Endodermal cell (in vitro differentiated cells): ENCODE data around the gene ZFR2. TPM values are rescaled to one million over a fixed set of nuclear protein-coding genes. Genes with fewer than 3 reads are reported as not detected.

ENCODE experiments used
- DNase-seq: peaks from one replicate; pipeline ENCODE4 v3.0.0-alpha.2; 2017
- H3K27ac ChIP-seq: 2 replicates; pipeline ENCODE4 v1.5.1; 2013; ENCODE audit warnings: mild to moderate bottlenecking, low read depth, low read length, moderate library complexity
- H3K27me3 ChIP-seq: 2 replicates; pipeline ENCODE4 v1.6.1; 2013; ENCODE audit warnings: mild to moderate bottlenecking, low read length, moderate library complexity; ENCODE audit not compliant: insufficient read depth, control insufficient read depth, poor library complexity, severe bottlenecking
- H3K36me3 ChIP-seq: 2 replicates; pipeline ENCODE4 v1.7.0; 2013; ENCODE audit warnings: mild to moderate bottlenecking, low read length, moderate library complexity; ENCODE audit not compliant: control insufficient read depth, insufficient read depth
- H3K4me1 ChIP-seq: one replicate; pipeline ENCODE4 v1.7.0; 2013; ENCODE audit warnings: low read length; ENCODE audit not compliant: control insufficient read depth, insufficient read depth
- H3K4me3 ChIP-seq: 2 replicates; pipeline ENCODE4 v1.5.1; 2013; ENCODE audit warnings: mild to moderate bottlenecking, low read length, moderate library complexity
- H3K9ac ChIP-seq: 2 replicates; pipeline ENCODE4 v1.6.1; 2013; ENCODE audit warnings: mild to moderate bottlenecking, low read length, moderate library complexity; ENCODE audit not compliant: poor library complexity, severe bottlenecking; ENCODE audit errors: extremely low read depth
- H3K9me3 ChIP-seq: 2 replicates; pipeline ENCODE4 v1.6.1; 2013; ENCODE audit warnings: mild to moderate bottlenecking, low read length, moderate library complexity; ENCODE audit not compliant: control insufficient read depth
- H3K27ac Mint-ChIP-seq: 2 replicates; pipeline ENCODE4 v1.8.0; 2020; ENCODE audit warnings: mixed read lengths
- H3K27me3 Mint-ChIP-seq: 2 replicates; pipeline ENCODE4 v1.8.0; 2021; ENCODE audit warnings: mild to moderate bottlenecking, mixed read lengths; ENCODE audit not compliant: insufficient read depth
- H3K36me3 Mint-ChIP-seq: 2 replicates; pipeline ENCODE4 v1.8.0; 2020; ENCODE audit warnings: low read depth, mixed read lengths
- H3K4me1 Mint-ChIP-seq: 2 replicates; pipeline ENCODE4 v1.8.0; 2020; ENCODE audit warnings: mixed read lengths
- H3K4me3 Mint-ChIP-seq: 2 replicates; pipeline ENCODE4 v1.8.0; 2020; ENCODE audit warnings: mild to moderate bottlenecking, moderate library complexity, mixed read lengths
- H3K9me3 Mint-ChIP-seq: 2 replicates; pipeline ENCODE4 v1.8.0; 2020; ENCODE audit warnings: mild to moderate bottlenecking, mixed read lengths
- WGBS, 2 experiments: methylation state at CpG; one replicate each; pipeline versions ENCODE4 v1.1.5 to v1.1.7; 2013; ENCODE audit warnings: missing lambda C conversion rate in 2 of 2, mixed read lengths in 1 of 2; ENCODE audit not compliant: insufficient coverage in 1 of 2, insufficient read length in 1 of 2; 5-methylcytosine and 5-hydroxymethylcytosine counted together
- total RNA-seq, 2 donors: library from RNA; stranded (reverse); fragmentation: NEBNext Ultra II Directional in 1 of 2; extraction: Animal tissue kit (Norgen Biotek cat#: 25700) in 1 of 2; gene quantifications; 2 replicates in 1 of 2; 3 replicates in 1 of 2; pipeline ENCODE4 v1.2.1, GENCODE V29; 2021
- TF ChIP-seq, protein P1 (sequence below): fragments of 200-600 bp; sonication (generic); conservative IDR thresholded peaks from 2 replicates; pipeline ENCODE4 v1.5.0; 2021; ENCODE audit warnings: antibody characterized with exemption, mild to moderate bottlenecking

The ZFR2 gene
- total RNA-seq, 2 donors from 2014 or later = 16.4 to 24.6 TPM

DNA sequence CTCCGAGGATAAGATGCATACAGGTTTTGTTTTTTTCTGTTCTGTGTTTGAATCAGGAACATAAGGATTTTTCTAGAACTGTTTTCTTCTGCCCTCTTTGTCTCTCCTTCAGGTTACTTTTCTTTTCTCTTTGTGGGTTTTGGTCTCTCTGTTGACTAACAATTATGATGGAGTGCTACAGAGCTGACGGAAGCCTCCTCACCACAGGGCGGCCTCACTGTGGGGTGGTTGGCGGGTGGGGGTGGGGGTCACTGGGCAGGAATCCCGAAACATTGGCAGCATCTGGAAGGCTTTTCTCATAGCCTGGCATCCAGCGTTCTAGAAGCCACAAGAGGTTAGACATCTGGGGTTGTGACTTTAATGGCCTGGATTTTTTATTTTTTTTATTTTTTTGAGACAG, 70.7 kb downstream of the ZFR2 start:
- no peak overlapping the region for H3K27ac ChIP-seq
- Mint-ChIP-seq H3K4me3 (no peak overlapping the region), H3K27ac (no peak overlapping the region), H3K27me3 (peaks cover 46% of the 10 kb centered on the region), H3K9me3 (peaks cover 7% of the 10 kb centered on the region), H3K4me1 (no peaks in the 10 kb centered on the region), H3K36me3 (no peaks in the 10 kb centered on the region)
- H3K27me3 ChIP-seq = peaks cover 33% of the 10 kb centered on the region
- no peak overlapping the region for H3K4me3 ChIP-seq
- WGBS, 2 experiments = 86 to 88% methylated on average over 4 to 6 of the region's 6 CpGs
- no peak for DNase-seq
- no peaks in the 10 kb centered on the region for H3K9me3 ChIP-seq
- TF ChIP-seq, protein P1, sequence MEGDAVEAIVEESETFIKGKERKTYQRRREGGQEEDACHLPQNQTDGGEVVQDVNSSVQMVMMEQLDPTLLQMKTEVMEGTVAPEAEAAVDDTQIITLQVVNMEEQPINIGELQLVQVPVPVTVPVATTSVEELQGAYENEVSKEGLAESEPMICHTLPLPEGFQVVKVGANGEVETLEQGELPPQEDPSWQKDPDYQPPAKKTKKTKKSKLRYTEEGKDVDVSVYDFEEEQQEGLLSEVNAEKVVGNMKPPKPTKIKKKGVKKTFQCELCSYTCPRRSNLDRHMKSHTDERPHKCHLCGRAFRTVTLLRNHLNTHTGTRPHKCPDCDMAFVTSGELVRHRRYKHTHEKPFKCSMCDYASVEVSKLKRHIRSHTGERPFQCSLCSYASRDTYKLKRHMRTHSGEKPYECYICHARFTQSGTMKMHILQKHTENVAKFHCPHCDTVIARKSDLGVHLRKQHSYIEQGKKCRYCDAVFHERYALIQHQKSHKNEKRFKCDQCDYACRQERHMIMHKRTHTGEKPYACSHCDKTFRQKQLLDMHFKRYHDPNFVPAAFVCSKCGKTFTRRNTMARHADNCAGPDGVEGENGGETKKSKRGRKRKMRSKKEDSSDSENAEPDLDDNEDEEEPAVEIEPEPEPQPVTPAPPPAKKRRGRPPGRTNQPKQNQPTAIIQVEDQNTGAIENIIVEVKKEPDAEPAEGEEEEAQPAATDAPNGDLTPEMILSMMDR = no peak
- H3K36me3 ChIP-seq = no peaks in the 10 kb centered on the region
- H3K9ac ChIP-seq = no peak overlapping the region
- no peaks in the 10 kb centered on the region for H3K4me1 ChIP-seq

DNA sequence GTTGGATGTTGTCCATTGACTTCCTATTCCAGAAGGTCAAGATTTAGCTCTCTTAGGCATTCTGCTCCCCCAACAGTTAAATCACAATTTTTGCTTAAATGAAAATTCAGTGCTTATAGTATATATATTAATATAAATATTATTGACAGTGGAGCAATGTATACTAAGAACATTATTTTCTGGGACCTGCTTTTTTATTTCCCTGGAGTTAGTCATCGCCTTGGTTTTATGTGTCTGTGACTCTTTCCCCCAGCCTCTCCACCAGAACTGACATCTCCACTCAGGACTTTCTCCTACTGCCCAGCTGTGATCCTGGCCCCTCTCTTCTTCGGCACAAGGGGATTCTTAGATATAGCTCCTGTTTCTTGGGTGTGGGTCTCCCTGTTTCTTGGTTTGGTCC, 72.5 kb downstream of the ZFR2 start:
- H3K36me3 Mint-ChIP-seq = no peaks in the 10 kb centered on the region
- peaks cover 7% of the 10 kb centered on the region for H3K9me3 Mint-ChIP-seq
- Histone ChIP-seq H3K27me3 (peaks cover 20% of the 10 kb centered on the region), H3K4me3 (no peak overlapping the region), H3K9me3 (no peaks in the 10 kb centered on the region), H3K9ac (no peak overlapping the region), H3K27ac (no peak overlapping the region), H3K4me1 (no peaks in the 10 kb centered on the region), H3K36me3 (no peaks in the 10 kb centered on the region)
- no peaks in the 10 kb centered on the region for H3K4me1 Mint-ChIP-seq
- no peak overlapping the region for H3K4me3 Mint-ChIP-seq
- H3K27ac Mint-ChIP-seq = no peak overlapping the region
- TF ChIP-seq, protein P1 = no peak
- no peak for DNase-seq
- 83 to 95% methylated on average over 1 to 2 of the region's 2 CpGs for WGBS, 2 experiments
- H3K27me3 Mint-ChIP-seq = peaks cover 31% of the 10 kb centered on the region

DNA sequence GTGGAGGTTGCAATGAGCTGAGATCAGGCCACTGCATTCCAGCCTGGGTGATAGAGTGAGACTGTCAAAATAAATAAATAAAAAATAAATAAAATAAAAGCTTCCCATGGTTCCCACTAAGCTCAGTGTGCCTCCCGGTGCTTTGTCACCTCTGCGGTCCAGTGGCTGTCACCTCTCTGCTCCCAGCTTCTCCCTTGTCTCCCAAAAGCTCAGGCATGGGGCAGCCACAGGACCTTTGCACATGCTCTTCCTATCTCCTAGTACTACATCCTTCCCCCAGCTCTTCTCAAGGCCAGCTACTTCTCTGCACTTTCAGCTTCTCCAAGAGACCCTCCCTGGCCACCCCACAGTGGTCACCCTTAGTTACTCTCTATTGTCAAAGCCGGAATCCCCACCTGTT, 75.0 kb downstream of the ZFR2 start:
- Mint-ChIP-seq H3K36me3 (no peaks in the 10 kb centered on the region), H3K27me3 (peaks cover 30% of the 10 kb centered on the region), H3K4me1 (no peaks in the 10 kb centered on the region), H3K4me3 (no peak overlapping the region), H3K9me3 (peaks cover 7% of the 10 kb centered on the region), H3K27ac (no peak overlapping the region)
- DNase-seq = no peak
- Histone ChIP-seq H3K9me3 (no peaks in the 10 kb centered on the region), H3K36me3 (no peaks in the 10 kb centered on the region), H3K9ac (no peak overlapping the region), H3K4me3 (no peak overlapping the region), H3K27me3 (peaks cover 8% of the 10 kb centered on the region), H3K4me1 (no peaks in the 10 kb centered on the region), H3K27ac (no peak overlapping the region)
- WGBS, 2 experiments = 87 to 98% methylated on average over 3 of the region's 3 CpGs
- TF ChIP-seq, protein P1 = no peak
